ENCODE results near the gene SIGLEC1.

Gene SIGLEC1

DNA sequence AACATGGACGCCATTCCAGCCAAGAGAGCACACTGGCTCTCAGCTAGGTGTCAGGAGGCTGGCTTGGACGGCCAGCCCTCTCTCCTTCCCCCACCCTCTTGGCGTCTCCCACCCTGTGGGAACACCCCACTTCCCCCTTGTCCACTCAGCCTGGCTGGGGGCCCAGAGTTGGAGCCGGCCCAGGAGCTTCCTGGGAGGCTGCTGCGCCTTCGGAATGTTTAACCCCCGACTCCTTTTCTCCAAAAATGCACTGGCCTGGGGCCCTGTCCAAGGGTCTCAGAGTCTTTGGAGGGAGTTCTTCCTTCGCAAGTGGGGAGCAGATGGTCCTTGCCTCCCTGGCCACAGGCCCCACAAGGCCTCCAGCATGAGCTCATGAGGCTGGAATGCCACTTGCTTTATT lies 34.7 kb downstream of the SIGLEC1 start:
- DNase-seq = no peak

DNA sequence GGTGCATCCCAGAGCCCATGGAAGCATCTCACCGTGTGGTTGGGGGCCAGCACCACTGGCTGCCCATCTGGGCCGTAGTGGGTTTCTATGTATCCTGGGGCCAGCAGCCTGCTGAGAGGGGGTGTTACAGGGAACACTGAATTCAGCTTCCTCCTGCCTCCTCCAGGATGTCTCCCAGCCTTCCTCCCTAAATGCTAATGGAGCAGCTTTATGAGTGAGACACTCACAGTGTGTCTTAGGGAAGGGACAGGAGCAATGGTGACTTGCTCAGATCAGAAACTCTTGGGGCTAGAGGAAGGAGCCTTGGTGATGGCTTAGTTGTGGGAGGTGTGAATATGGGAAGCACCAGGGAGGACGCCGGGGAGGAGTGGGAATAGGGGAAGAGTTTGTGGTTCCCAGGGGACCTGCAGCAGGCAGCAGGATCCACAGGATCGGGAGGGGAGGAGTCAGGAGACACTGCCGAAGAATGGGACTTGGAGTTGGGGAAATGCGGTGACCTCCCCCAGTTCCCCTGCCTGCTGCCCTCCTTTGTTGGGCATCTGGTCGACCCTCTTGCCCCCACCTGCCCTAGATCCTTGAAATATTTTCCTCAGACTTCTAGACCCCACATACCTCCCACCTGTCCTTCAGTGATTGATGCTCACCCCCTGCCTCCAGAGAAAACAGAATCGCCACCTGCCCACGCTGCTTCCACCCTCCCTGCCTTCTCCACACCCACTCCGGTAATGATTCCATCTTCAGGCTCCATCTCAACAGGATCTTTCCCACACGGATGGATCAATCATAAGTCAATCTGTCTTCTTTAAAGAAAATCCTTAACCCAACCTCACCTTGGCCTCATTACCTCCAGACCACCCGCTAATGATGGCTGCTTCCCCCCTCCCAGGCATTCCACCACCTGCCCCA lies 37.2 kb downstream of the SIGLEC1 start:
- no peak for DNase-seq

DNA sequence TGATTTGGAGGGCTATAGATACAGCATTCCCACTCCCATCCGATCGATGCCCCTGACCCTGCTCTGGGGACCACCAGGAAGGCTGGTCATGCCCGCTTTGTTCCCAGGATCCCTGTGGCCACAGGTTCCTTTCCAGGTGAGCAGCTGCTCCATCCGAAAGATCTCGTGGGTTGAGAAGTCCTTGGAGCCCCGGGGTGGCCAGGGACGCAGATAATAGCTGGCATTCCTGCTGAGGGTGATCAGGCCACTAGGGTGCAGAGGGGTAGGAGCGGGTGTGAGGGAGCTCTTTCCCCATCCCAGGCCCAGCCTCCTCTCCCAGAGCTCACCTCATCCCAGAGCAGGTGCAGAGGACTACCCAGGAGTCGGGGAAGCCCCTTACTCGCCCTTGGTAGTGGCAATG lies 38.0 kb downstream of the SIGLEC1 start:
- no peak for DNase-seq

DNA sequence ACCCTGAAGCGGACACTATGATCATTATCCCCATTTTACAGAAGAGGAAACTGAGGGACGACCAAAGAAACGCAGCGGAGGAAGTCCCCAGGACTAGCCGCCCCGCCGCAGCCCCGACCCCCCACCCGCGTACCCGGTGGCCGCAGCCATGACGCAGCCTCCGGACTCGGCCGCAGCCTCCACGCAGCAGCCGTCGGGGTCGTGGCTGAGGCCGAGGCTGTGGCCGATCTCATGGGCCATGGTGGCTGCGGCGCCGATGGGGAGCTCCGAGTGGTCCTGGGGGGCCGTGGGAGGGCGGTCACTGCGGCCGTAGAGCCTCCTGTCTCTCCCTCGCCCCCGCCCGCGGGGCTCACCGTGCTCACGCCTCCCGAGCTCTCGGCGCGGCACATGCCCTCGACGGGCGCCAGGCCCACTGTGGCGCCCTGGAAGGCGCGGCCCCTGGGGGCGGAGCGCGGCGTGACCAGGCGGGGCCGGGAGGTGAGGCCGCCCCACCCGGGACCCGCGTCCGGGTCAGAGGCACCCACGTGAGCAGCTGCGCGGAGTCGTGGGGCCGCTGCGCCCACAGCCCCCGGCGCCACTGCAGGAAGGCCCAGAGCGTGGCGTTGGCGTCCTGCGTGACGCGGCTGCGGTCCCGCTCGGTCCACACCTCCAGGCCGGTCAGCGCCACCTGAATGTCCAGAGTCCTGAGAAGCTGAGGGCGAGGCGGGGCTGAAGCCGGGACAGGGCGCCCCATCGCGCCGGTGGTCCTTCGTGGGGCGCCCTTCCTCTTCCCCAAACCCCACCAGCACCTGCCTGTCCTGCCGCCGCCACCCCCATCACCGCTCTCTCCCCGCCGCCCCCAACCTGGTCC lies 39.0 kb downstream of the SIGLEC1 start:
- DNase-seq = no peak

DNA sequence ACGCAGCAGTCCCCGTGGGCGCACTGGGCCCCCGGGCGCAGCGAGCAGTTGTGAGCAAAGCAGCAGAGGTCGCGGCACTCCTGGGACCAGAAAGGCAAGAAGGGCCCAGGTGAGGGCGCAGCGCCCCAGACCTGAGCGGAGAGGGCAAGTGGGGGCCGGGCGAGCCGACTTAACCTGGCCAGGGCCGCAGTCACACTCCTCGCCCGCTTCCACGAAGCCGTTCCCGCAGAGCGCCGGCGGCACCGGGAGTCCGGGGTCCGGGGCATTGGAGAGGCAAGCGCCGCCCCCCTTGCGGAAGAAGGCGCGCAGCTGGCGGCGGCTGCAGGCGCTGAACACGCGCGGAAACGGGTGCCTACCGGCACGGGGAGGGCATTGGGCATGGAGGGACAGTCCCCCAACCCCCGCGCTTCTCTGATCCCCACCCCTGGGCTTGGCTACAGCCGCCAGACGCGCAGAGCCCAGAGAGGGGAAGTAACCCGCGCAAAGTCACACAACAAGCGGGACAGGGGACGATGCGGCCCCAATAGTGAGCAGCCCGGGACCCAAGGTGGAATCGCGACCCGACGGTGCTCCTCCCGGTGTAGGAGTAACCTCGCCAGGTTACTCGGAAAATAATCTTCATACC lies 39.7 kb downstream of the SIGLEC1 start:
- no peak for DNase-seq

DNA sequence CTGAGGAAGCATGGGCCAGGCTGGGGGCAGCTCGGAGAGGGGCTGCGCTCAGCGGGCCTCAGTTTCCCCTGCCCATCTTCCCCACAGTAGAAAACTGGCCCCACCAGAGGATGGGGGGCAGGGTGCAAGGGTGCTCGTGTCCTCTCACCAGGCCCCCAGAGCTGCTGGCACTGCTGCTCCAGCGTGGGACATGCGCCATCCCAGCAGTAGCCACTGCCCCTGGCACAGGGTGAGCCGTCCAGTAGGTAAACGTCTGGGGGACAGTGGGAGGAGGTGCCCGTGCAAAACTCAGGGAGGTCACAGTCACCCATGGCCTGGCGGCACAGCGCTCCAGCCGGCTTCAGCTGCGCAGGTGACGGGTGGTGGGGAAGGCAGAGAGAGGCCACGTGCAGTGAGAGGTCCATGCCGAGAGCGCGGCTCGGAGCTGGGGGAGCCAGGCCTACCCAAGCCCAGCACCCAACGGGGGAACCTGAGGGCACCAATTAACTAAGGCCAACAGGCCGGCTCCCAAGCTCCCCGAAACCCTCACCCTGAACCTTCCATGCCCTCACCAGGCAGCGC lies 40.3 kb downstream of the SIGLEC1 start:
- no peak for DNase-seq

DNA sequence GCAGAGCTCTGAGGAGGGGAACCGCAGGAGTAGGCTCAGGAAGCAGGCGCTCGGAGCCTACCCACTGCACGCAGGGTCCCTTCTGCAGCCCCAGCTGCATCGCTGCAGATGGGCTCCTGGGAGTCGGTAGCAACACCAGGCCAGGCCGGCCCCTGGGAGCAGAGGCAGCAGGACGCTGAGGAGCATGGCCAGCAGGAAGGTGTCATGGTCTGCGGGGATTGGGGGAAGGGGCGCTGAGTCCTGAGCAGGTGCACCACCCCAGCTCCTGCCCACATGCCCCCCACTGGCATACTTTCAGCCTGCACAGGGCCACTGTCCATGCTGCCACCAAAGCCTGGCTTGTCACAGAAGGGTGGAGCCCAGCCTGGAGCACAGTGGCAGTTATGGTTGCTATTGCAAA lies 41.5 kb downstream of the SIGLEC1 start:
- no peak for DNase-seq

DNA sequence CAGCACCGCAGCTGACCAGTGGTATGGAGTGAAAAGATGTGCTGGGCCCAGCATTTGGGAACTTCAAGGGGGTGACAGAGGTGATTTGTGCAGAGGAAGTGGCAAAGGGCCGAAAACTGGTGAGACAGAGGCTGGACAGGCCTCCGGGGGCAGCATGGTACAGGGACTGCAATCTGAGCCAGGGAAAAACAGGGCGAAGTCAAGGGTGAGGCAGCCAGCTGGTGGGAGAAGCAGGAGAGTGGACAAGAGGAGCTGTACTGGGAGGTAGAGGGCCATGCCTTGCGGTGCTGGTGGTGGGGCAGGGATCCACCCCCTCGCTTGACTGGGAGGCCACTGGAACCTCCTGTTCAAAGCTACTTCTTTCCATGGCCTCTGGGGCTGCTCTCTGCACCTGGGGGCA lies 41.9 kb downstream of the SIGLEC1 start:
- DNase-seq = no peak

DNA sequence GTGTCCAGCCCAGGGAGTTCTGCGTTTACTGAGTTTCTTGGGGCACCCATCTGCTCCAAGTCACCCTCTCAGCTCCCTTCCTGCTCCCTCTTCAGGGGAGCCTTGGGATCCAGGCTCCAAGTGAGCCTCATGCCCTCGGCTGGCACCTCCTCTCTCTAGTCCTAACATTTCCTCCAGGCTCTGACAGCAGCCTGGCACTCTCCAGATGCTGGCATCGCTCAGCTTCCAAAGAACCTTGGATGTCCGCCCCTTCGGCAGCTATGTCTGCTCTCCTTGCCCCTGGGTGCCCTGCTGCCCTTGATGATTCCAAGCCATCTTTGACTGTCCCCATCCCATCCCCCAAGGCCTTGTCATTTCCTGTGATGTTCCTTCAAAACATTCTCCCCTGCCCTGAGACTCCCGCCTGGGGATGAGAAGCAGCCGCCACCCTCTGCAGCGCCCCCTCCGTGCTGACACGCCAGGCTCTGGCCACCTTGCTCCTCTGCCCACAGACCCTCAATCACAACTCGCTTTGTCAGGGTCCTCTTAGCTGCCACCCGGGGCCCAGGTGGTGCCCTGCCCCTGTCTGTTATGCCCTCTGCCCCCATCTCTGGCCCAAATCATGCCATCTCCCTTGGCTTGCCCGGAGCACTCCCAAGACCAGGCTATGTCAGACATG lies 42.6 kb downstream of the SIGLEC1 start:
- no peak for DNase-seq

DNA sequence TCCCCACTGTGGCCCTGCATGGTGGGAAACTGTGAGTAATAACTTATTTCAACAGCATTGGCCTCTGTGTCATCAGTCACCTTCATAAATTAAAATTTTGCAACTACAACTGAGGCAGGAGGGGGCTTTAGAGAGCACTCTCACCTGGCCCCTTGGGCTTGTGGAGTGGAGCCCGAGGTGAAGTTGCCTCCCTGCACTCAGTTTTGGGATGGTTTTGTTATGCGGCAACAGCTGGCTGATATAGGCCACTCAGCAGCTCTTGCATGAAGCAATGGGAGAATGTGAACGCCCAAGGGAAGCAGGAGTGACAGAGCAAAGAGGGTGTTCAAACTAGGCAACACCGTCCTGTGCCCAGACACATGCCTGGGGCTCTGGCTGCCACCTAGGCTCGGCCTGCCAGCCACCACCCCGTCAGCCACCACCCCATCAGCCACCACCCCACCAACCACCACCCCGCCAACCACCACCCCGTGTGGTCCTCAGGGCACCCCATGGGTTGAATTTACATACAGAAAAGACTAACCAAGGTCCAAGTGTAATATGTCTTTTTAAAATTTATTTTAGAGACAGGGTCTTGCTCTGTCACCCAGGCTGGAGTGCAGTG lies 44.9 kb downstream of the SIGLEC1 start:
- no peak for DNase-seq

DNA sequence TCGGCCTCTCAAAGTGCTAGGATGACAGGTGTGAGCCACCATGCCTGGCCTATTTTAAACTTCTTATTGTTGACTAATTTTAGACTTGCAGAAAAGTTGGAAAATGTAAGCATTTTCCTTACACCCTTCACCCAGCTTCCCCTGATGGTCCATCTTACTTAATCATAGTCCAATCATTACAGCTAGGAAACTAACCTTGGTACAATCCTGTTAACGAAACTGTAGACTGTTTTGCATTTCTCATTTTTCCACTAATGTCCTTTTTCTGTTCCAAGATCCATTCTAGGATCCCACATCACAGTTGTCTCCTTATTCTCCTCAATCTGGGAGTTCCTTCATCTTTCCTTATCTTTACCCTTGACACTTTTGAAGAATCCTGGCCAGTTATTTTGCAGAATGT lies 48.5 kb downstream of the SIGLEC1 start:
- DNase-seq = no peak

DNA sequence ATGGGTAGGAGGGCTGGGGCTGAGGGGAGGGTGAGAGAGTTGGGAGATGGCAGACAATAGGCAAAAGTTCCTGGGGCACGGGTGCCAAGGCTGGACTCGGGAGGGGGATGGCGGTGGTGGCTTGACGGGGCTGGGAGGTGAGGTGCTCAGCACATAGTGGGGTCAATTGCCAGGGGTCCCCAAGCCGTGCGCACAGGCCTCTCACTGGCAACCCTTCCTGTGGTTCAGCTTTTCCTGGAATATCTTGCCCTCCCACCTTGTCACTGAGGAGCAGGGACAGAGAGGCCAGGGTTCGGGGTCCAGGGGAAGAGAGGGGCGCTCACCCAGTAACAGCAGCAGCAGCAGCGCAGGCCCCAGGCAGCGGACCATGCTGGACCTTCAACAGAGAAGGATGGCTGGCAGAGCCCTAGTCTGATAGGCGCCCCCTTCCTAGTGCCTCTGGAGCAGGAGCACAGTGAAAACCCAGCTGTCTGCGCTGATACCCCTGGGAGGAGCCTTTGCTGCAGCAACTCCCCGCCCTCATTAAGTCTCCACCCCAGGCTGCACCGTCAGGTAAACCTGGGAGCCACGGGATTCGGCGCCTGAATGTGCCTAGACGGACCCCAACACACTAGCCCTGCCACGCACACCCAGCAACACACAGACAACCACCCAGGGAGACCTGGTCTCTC lies 49.2 kb downstream of the SIGLEC1 start, which contains the start of gene GFRA4:
Gene GFRA4, minus strand, starts transcription at position 369 of the 671 bp plus-strand sequence. Its CDS starts 0 bp downstream, at position 369.
- no peak for DNase-seq

Measured in stimulated activated CD4-positive, alpha-beta T cell treated with anti-CD3 and anti-CD28 coated beads, Interleukin-4, amount 100 ng/mL, for 1 hour (primary cell).